Loucy (cell line): ENCODE data around the gene PHACTR1.
A peak's percentile ranks its signal among the peaks of the same experiment; 100 is the strongest.

Experiments
- H2AFZ ChIP-seq: fragments of 200-600 bp; sonication (generic); 2 replicates; pipeline ENCODE4 v1.6.0; 2016; ENCODE audit warnings: antibody characterized with exemption, mild to moderate bottlenecking, low read length, moderate library complexity
- H3F3A ChIP-seq: fragments of 200-600 bp; 2 replicates; pipeline ENCODE4 v1.6.0; 2016; ENCODE audit warnings: antibody characterized with exemption, low read depth, mild to moderate bottlenecking
- H3K27me3 ChIP-seq: fragments of 200-600 bp; sonication (generic); 2 replicates; pipeline ENCODE4 v1.6.1; 2014; ENCODE audit warnings: low read length, mild to moderate bottlenecking; ENCODE audit not compliant: insufficient read depth, poor library complexity, severe bottlenecking
- H3K36me3 ChIP-seq: fragments of 200-600 bp; sonication (generic); 2 replicates; pipeline ENCODE4 v1.6.1; 2016; ENCODE audit warnings: low read length; ENCODE audit not compliant: insufficient read depth
- H3K4me1 ChIP-seq: fragments of 200-600 bp; sonication (generic); 2 replicates; pipeline ENCODE4 v1.5.1; 2014; ENCODE audit warnings: low read length, mild to moderate bottlenecking; ENCODE audit not compliant: insufficient read depth, poor library complexity, severe bottlenecking
- H3K4me2 ChIP-seq: fragments of 200-600 bp; sonication (generic); 2 replicates; pipeline ENCODE4 v1.6.0; 2014; ENCODE audit warnings: antibody characterized with exemption, low read length, low read depth, mild to moderate bottlenecking; ENCODE audit not compliant: poor library complexity, severe bottlenecking
- H3K4me3 ChIP-seq: fragments of 200-600 bp; sonication (generic); 2 replicates; pipeline ENCODE4 v1.5.1; 2014; ENCODE audit warnings: low read length, mild to moderate bottlenecking, mixed read lengths; ENCODE audit not compliant: poor library complexity, severe bottlenecking
- H3K79me2 ChIP-seq: fragments of 200-600 bp; sonication (generic); 2 replicates; pipeline ENCODE4 v1.6.1; 2014; ENCODE audit warnings: low read length; ENCODE audit not compliant: insufficient read depth
- H3K9ac ChIP-seq: fragments of 200-600 bp; sonication (generic); 2 replicates; pipeline ENCODE4 v1.6.0; 2014; ENCODE audit warnings: mild to moderate bottlenecking, low read depth, low read length, moderate library complexity; ENCODE audit not compliant: poor library complexity, severe bottlenecking
- H3K9me2 ChIP-seq: fragments of 200-600 bp; sonication (generic); replicated peaks from 2 replicates; pipeline ENCODE4 v1.6.1; 2016; ENCODE audit warnings: low read depth, low read length, mixed read lengths
- H3K9me3 ChIP-seq: fragments of 200-600 bp; sonication (generic); 2 replicates; pipeline ENCODE4 v1.6.1; 2014; ENCODE audit warnings: mild to moderate bottlenecking, antibody characterized with exemption, low read length, low read depth; ENCODE audit not compliant: insufficient read depth
- H4K20me1 ChIP-seq: fragments of 200-600 bp; sonication (generic); 2 replicates; pipeline ENCODE4 v1.6.0; 2014; ENCODE audit warnings: antibody characterized with exemption, low read length, mild to moderate bottlenecking; ENCODE audit not compliant: insufficient read depth, poor library complexity, severe bottlenecking
- EZH2phosphoT487 ChIP-seq: fragments of 200-600 bp; IDR thresholded peaks from 2 replicates; pipeline ENCODE4 v1.6.1; 2018; ENCODE audit warnings: antibody characterized with exemption, mild to moderate bottlenecking, moderate library complexity, borderline replicate concordance
- TF ChIP-seq, protein P1 (sequence below): fragments of 200-600 bp; sonication (generic); conservative IDR thresholded peaks from 2 replicates; pipeline ENCODE4 v1.5.1; 2014; ENCODE audit warnings: mild to moderate bottlenecking, antibody characterized with exemption, low read length

Gene PHACTR1

DNA sequence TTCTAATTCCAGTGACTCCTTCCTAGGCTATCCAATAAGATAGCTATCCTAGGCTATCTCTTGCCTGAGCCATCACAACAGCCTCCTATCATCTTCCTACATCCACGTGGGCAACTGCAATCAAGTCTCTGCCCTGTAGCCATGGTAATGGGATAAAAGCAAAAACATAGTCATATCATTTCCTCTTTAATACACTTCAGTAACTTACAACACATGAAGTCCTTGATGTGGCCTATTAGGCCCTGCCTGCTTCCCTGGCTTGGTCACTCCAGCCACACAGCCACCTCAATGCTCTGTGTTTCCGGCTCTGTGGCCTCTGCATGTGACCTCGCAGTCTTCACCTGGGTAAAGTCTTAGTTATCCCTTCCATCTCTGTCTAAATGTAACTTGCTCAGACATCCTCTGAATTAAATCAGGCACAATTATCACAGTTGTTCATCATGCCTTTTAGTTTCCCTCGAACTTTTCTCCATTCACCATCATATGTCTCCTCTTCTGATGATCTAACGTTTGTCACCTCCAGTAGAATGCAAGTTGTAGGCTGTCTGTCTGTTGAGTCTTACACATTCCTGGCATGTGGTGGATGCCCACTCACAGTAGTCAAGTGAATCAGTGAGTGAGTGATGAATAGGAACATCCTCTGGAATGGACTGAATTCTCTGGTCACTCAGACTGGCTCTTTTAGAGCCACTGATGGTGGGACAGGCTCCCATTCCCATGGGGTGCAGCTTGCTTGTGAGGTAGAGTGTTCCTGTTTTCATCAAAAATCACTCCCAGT is 382.4 kb downstream of the PHACTR1 start:
- Histone ChIP-seq H3K9ac (no peak overlapping the region), H2AFZ (no peak overlapping the region), H3K4me3 (no peak overlapping the region), H3K36me3 (no peaks in the 10 kb centered on the region), H3K27me3 (no peaks in the 10 kb centered on the region), H4K20me1 (no peaks in the 10 kb centered on the region), H3K79me2 (no peaks in the 10 kb centered on the region), H3K9me2 (no peaks in the 10 kb centered on the region), H3K9me3 (no peaks in the 10 kb centered on the region), H3K4me2 (peak overlapping the region; percentile 32), H3F3A (peaks cover 3% of the 10 kb centered on the region; the same call in 1 of the 2 replicates), H3K4me1 (peaks cover 17% of the 10 kb centered on the region)
- no peak for TF ChIP-seq EZH2phosphoT487
- TF ChIP-seq, protein P1, sequence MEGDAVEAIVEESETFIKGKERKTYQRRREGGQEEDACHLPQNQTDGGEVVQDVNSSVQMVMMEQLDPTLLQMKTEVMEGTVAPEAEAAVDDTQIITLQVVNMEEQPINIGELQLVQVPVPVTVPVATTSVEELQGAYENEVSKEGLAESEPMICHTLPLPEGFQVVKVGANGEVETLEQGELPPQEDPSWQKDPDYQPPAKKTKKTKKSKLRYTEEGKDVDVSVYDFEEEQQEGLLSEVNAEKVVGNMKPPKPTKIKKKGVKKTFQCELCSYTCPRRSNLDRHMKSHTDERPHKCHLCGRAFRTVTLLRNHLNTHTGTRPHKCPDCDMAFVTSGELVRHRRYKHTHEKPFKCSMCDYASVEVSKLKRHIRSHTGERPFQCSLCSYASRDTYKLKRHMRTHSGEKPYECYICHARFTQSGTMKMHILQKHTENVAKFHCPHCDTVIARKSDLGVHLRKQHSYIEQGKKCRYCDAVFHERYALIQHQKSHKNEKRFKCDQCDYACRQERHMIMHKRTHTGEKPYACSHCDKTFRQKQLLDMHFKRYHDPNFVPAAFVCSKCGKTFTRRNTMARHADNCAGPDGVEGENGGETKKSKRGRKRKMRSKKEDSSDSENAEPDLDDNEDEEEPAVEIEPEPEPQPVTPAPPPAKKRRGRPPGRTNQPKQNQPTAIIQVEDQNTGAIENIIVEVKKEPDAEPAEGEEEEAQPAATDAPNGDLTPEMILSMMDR = no peak

DNA sequence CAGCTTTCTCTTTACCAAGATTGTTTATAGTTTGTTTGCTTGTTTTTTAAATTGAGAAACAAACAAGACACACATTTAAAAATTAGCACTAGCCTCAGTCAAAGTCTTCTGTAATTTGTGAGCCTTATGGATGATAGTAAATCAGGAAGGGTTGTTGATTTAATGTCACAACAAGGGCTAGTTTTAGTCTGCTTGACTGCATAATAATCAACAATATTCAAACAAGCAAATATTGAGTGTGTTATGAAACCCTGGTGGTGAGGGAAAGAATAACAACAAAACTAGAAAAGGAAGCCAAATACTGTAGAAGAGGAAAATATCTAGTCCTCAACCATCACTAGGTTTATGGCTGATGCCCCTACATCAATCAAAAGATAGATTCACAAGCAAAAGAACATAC is 383.2 kb downstream of the PHACTR1 start:
- Histone ChIP-seq H3K4me2 (no peak overlapping the region), H4K20me1 (no peaks in the 10 kb centered on the region), H3K9ac (no peak overlapping the region), H3K9me2 (no peaks in the 10 kb centered on the region), H3K4me3 (no peak overlapping the region), H3K79me2 (no peaks in the 10 kb centered on the region), H3K27me3 (no peaks in the 10 kb centered on the region), H3K4me1 (peaks cover 17% of the 10 kb centered on the region), H2AFZ (no peak overlapping the region), H3K36me3 (no peaks in the 10 kb centered on the region), H3K9me3 (no peaks in the 10 kb centered on the region), H3F3A (peaks cover 3% of the 10 kb centered on the region; the same call in 1 of the 2 replicates)
- TF ChIP-seq EZH2phosphoT487 = no peak
- TF ChIP-seq, protein P1 = peak; percentile 63

DNA sequence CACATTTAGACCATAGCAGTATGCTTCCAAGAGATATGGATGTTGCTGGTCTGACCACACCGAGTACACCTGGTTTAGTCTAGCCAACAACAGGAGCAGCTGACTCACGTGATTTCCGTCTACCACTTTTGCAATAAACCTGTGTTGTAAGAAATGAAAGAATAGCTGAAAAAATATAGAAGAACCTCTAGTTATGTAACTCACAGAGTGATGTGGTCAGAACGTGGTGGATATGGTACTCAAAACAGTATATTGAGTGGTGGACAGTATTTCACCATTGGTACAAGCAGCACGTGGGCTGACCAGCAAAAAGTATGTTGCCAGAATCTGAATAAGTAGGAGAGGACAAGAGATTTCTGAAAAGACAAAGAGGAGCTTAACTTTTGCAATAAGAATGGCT is 384.8 kb downstream of the PHACTR1 start:
- Histone ChIP-seq H3K9ac (no peak overlapping the region), H3K79me2 (no peaks in the 10 kb centered on the region), H3F3A (peaks cover 3% of the 10 kb centered on the region; the same call in 1 of the 2 replicates), H2AFZ (no peak overlapping the region), H3K9me2 (no peaks in the 10 kb centered on the region), H3K4me2 (no peak overlapping the region), H3K4me1 (peaks cover 17% of the 10 kb centered on the region), H3K27me3 (no peaks in the 10 kb centered on the region), H3K36me3 (no peaks in the 10 kb centered on the region), H4K20me1 (no peaks in the 10 kb centered on the region), H3K9me3 (no peaks in the 10 kb centered on the region), H3K4me3 (no peak overlapping the region)
- no peak for TF ChIP-seq EZH2phosphoT487
- TF ChIP-seq, protein P1 = no peak
